Ascending aorta (tissue), 2 donors: ENCODE measurements around the gene VWA1. TPM values are rescaled to one million over a fixed set of nuclear protein-coding genes. Genes with fewer than 3 reads are reported as not detected.

Experiments used
- DNase-seq, 2 donors: peaks; one replicate each; pipeline ENCODE4 v3.0.0-alpha.2; 2019; ENCODE audit warnings: low spot score in 2 of 2
- H3K27ac ChIP-seq, 2 donors: fragments of 200-600 bp; sonication (generic); one replicate each; pipeline ENCODE4 v1.5.1; 2016 to 2017; ENCODE audit warnings: mild to moderate bottlenecking in 1 of 2
- H3K27me3 ChIP-seq: fragments of 200-600 bp; sonication (generic); one replicate; pipeline ENCODE4 v1.5.1; 2017
- H3K36me3 ChIP-seq, 2 donors: fragments of 200-600 bp; sonication (generic); one replicate each; pipeline ENCODE4 v1.5.1; 2016
- H3K4me1 ChIP-seq, 2 donors: fragments of 200-600 bp; sonication (generic); one replicate each; pipeline ENCODE4 v1.5.1; 2016 to 2017; ENCODE audit warnings: mild to moderate bottlenecking in 1 of 2
- H3K4me3 ChIP-seq, 2 donors: fragments of 200-600 bp; sonication (generic); one replicate each; pipeline ENCODE4 v1.5.1; 2016 to 2017; ENCODE audit warnings: mild to moderate bottlenecking in 1 of 2
- H3K9me3 ChIP-seq, 2 donors: fragments of 200-600 bp; sonication (generic); one replicate each; pipeline ENCODE4 v1.5.1; 2016
- CTCF ChIP-seq, 3 experiments: fragments of 200-600 bp in 2 of 3; fragments of 450-650 bp in 1 of 3; sonication (generic) in 2 of 3; IDR thresholded peaks; one replicate each; pipeline ENCODE4 v1.5.1; 2016 to 2019; ENCODE audit warnings: antibody characterized with exemption in 3 of 3, mild to moderate bottlenecking in 1 of 3, moderate library complexity in 1 of 3
- intact Hi-C: fragments of 100-400 bp; cut with DNase I; formaldehyde crosslinking; loops from one replicate; pipeline ENCODE4 v1.15.1; 2023
- total RNA-seq: library from RNA; depleted of rRNA; stranded (reverse); fragments of >200 nt; gene quantifications from one replicate; pipeline ENCODE4 v1.1.0, GENCODE V29; 2016

The VWA1 gene
- total RNA-seq, 1 donor from 2014 or later: 79.0 TPM

GRCh38 chr1:1434824-1435105 is 725 bp upstream of the VWA1 start:
- intact Hi-C loops: no loop called here
- peak overlapping the region in 1 of 2 donors; percentile 34 for H3K4me3 ChIP-seq
- H3K4me1 ChIP-seq: peaks cover 15 to 34% of the 10 kb centered on the region in 2 donors
- peak overlapping the region; percentile 81 to 82 for H3K27ac ChIP-seq
- no peaks in the 10 kb centered on the region for H3K36me3 ChIP-seq
- no peaks in the 10 kb centered on the region for H3K9me3 ChIP-seq
- H3K27me3 ChIP-seq: peaks cover 3% of the 10 kb centered on the region
- TF ChIP-seq CTCF (IDR thresholded peaks at IDR 0.05): no peak
- DNase-seq: no peak

GRCh38 chr1:1435911-1436629 is 580 bp downstream of the VWA1 start:
- H3K4me3 ChIP-seq: peak overlapping the region; percentile 38 to 53
- H3K9me3 ChIP-seq: no peaks in the 10 kb centered on the region
- peaks cover 12 to 23% of the 10 kb centered on the region in 2 donors for H3K4me1 ChIP-seq
- TF ChIP-seq CTCF (IDR thresholded peaks at IDR 0.05): no peak
- no peak for DNase-seq
- no peak overlapping the region for H3K27ac ChIP-seq
- H3K27me3 ChIP-seq: peaks cover 3% of the 10 kb centered on the region
- H3K36me3 ChIP-seq: no peaks in the 10 kb centered on the region
- intact Hi-C loops: no loop called here

GRCh38 chr1:1436630-1437032 is 1.1 kb downstream of the VWA1 start:
- Histone ChIP-seq H3K36me3 (no peaks in the 10 kb centered on the region), H3K4me3 (peak overlapping the region in 1 of 2 donors; percentile 53), H3K27me3 (peaks cover 3% of the 10 kb centered on the region), H3K27ac (no peak overlapping the region), H3K9me3 (no peaks in the 10 kb centered on the region), H3K4me1 (peaks cover 12 to 23% of the 10 kb centered on the region in 2 donors)
- intact Hi-C loops: no loop called here
- no peak for DNase-seq
- TF ChIP-seq CTCF (IDR thresholded peaks at IDR 0.05): no peak

- H3K27ac ChIP-seq: no peak overlapping the region
Measured at GRCh38 chr1:1437033-1437903, 1.8 kb downstream of the VWA1 start.

GRCh38 chr1:1437904-1438376 is 2.5 kb downstream of the VWA1 start:
- TF ChIP-seq CTCF (IDR thresholded peaks at IDR 0.05): no peak
- intact Hi-C loops: no loop called here
- Histone ChIP-seq H3K36me3 (no peaks in the 10 kb centered on the region), H3K27me3 (peaks cover 3% of the 10 kb centered on the region), H3K4me1 (peaks cover 12 to 23% of the 10 kb centered on the region in 2 donors), H3K4me3 (no peak overlapping the region), H3K27ac (no peak overlapping the region), H3K9me3 (no peaks in the 10 kb centered on the region)
- DNase-seq: no peak

More at GRCh38 chr1:1437033-1437903, 1.8 kb downstream of the VWA1 start:
- no peak for TF ChIP-seq CTCF (IDR thresholded peaks at IDR 0.05)
- peaks cover 12 to 23% of the 10 kb centered on the region in 2 donors for H3K4me1 ChIP-seq
- no peak for DNase-seq
- H3K9me3 ChIP-seq: no peaks in the 10 kb centered on the region
- peaks cover 3% of the 10 kb centered on the region for H3K27me3 ChIP-seq
- no peaks in the 10 kb centered on the region for H3K36me3 ChIP-seq
- intact Hi-C loops: no loop called here
- no peak overlapping the region for H3K4me3 ChIP-seq
